Astrocyte of the spinal cord (primary cell): ENCODE data around the gene PRICKLE4.

Experiments
- DNase-seq: peaks from one replicate; pipeline ENCODE4 v3.0.0; 2011; ENCODE audit warnings: low read depth, low spot score
- H3K4me3 ChIP-seq: 2 replicates; pipeline ENCODE4 v1.5.1; 2011; ENCODE audit warnings: low read depth, mild to moderate bottlenecking, low read length, moderate library complexity
- CTCF ChIP-seq: IDR thresholded peaks from 2 replicates; pipeline ENCODE4 v1.5.1; 2012; ENCODE audit warnings: low read depth, mild to moderate bottlenecking, low read length, inconsistent platforms
- in situ Hi-C: cut with HindIII; loops from 2 replicates; pipeline ENCODE4 v1.10.0; 2017; ENCODE audit warnings: low sequenced_read_pairs

Gene PRICKLE4

GRCh38 chr6:41767112-41767833 lies 13.3 kb upstream of the PRICKLE4 start:
- H3K4me3 ChIP-seq: no peak overlapping the region
- peak; percentile 33 for DNase-seq
- in situ Hi-C loops: no loop called here
- no peak for TF ChIP-seq CTCF

- no peak for TF ChIP-seq CTCF
- no peak for DNase-seq
- no peak overlapping the region for H3K4me3 ChIP-seq
- in situ Hi-C loops: no loop called here
Measured at GRCh38 chr6:41768545-41769308, 11.9 kb upstream of the PRICKLE4 start.

- in situ Hi-C loops: no loop called here
- DNase-seq: no peak
- H3K4me3 ChIP-seq: no peak overlapping the region
- TF ChIP-seq CTCF: no peak
Measured at GRCh38 chr6:41769376-41769775, 11.2 kb upstream of the PRICKLE4 start.

- no peak for TF ChIP-seq CTCF
Measured at GRCh38 chr6:41770381-41771057, 10.1 kb upstream of the PRICKLE4 start.

GRCh38 chr6:41771058-41771983 lies 9.3 kb upstream of the PRICKLE4 start:
- in situ Hi-C loops: no loop called here
- DNase-seq: no peak
- TF ChIP-seq CTCF: no peak
- no peak overlapping the region for H3K4me3 ChIP-seq

More at GRCh38 chr6:41770381-41771057, 10.1 kb upstream of the PRICKLE4 start:
- no peak overlapping the region for H3K4me3 ChIP-seq
- DNase-seq: no peak
- in situ Hi-C loops: no loop called here

- H3K4me3 ChIP-seq: no peak overlapping the region
- in situ Hi-C loops: no loop called here
- DNase-seq: no peak
- TF ChIP-seq CTCF: no peak
Measured at GRCh38 chr6:41774841-41775240, 5.7 kb upstream of the PRICKLE4 start.
